ENCODE data around the gene IRF2BPL.
"Not testable (repeated sequence)": the region's sequence is repeated elsewhere in the genome, so short reads cannot be mapped to it uniquely, and the experiment has no call there.

IRF2BPL gene

DNA sequence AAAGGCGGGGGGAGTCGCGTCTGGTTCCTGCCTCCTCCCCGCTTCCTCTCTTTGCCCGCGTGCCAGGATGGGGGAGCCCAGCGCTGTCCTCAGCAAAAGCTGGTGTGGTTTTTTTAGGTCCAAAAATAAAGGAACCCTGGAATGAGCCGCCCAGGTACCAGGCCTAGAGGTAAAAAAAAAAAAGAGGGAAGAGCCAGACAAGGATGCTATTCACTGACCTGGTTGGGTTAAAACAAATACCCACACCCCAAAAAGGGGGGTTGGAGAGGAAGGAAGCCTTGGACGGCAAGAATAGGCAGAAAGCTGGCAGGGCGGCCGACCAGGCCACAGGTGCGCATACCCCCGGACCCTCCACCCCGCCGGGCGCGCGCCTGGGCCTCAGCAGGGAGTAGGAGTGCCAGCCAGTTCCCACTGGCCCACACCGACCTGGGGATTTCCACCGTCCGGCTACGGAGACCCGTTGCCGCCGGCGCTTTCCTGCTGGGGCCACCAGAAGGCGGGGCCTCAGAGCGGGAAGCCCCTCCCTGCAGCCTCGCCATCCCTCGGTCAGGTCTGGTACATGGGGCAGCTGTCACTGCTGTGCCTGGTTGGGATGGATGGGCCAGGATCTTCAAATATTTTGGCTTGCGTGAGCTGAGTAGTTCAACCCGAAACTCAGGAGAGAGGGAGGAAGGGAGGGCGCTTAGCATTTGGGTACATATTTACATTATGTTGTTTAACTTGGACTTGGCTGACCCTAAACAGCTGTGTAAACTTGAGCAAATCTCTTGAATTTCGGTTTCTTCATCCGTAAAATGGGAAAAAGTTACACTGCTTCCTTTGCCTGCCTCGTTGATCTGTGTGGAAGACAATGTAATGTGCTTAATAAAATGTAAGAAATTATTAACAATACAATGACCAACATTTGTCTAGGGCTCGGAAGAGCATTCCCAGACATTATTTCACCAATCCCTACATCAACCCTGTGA, 5.4 kb upstream of the IRF2BPL start:
- DNase-seq (ENCODE audit: low spot score): peak; percentile 74

DNA sequence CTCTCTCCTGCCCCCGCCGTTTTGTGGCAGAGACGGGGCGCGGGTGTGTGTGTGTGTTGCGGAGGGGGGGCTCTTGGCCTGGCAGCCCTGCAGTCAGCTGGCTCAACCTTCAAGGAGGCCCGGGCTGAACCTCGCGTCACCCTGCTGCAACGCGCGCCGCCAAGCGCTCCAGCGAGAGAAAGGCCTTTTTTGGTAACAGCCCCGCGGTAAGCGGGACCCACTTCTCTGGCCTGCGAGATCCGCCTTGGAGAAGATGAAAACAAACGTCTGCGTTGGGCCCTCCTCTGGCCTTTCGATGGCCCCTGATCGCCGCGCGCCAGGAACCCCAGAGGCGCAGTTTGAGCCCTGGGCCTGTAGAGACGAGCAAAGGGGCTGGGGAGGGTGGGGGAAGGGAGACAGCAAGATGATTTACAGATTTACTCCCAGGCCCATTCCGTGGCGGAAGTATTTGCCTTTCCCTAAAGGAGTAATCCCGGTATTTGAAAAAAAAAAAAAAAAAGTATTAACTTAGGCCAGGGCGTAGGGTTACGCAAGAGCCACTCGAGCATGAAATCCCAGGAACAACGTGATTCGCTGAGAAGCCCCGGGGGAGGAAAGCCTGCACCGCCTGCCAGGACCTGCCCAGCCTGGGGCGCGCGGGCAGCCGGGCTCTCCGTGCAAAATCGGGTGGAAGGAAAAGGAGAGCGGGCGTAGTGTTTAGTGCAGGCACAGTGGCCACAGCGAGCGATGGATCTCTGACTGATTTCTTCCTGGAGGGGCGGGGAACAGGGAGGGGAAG, 4.5 kb upstream of the IRF2BPL start:
- peak; percentile 77 for DNase-seq (ENCODE audit: low spot score)

DNA sequence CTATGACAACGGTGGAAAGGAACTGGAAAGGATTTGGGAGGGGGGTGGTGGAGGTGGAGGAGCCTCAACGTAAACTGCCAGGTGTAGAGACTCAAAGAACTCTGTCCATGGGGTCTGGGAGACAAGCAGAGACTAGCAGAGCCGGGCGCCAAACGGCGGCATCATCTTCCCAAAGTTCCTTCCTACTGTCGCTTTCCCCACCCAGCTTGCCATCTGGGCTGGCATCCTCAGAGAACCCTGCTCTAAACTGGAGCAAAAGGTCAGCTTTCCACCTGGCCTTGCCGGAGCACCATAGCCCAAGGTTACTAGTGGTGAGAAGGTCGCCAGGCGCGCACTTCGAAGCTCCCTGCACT, 4.0 kb upstream of the IRF2BPL start:
- DNase-seq (ENCODE audit: low spot score): no peak

- DNase-seq (ENCODE audit: low spot score): no peak
Measured at GRCh38 chr14:77031759-77032490, 3.4 kb upstream of the IRF2BPL start.

DNA sequence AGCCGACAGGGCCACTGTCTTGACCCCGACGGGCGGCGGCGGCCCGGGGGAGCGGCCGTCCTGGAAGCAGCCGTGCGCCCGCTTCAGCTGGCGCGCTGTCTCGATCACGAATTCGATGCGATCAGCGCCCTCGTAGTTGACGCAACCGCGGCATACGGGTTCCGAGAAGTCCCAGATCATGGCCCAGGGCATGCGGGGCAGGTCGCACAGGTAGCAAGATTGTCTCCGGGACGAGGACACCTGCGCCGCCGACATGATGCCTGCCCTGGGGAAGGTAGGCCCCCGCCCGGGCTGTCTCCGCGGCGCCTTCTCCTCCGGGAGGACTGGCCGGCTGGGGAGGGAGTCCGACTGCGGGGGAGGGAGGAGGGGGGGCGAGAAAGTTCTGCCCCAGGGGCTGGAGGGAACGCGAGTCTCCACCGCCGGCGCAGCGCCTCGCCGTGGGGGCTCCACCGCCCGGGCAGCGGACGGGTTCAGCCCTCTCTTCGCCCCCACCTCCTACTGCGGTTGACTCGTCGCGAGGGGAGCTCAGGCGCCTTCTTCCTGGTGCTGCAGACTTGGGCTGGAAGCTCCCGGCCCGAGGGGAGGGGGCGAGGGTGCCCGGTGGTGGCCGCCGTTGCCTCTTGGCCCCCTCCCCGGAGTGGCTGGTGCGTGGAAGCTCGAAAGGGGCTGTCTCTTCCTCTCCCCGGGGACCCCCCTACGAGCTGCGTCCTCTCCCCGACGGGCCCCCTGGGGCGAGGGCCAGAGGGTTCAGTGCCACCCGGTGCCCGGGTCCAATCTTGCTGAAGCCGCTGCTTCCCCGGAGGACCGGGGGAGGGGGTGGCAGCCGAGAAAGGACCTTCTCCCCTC, 747 bp downstream of the IRF2BPL start:
- DNase-seq (ENCODE audit: low spot score): peak; percentile 67

DNA sequence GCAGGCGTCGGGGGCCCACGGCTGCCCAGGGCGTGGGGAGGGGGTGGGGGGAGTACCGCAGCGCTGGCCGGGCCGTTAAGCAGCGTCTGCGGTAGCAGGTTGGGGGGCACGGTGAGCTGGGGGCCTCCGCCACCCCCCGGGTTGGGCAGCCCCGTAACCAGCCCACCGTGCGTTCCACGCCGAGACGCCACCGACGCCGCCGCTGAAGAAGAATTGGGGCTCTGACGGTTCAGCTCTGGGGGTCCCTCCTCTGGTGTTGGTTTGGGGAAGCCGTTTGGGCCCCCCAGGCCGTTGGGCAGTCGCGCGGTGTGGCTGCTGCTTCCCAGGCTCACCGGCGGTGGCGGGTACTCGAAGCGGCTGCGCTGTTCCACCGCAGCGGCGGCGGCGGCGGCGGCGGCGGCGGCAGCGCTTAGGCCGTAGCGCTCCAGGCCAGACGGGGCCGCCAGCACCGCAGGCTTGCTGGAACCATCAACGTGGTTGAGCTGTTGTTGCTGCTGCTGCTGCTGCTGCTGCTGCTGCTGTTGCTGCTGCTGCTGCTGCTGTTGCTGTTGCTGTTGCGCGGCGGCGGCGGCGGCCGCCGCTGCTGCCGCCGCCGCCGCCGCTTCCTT, 1.5 kb downstream of the IRF2BPL start:
- DNase-seq (ENCODE audit: low spot score): peak; percentile 50

GRCh38 chr14:77026166-77026929, 2.2 kb downstream of the IRF2BPL start:
- DNase-seq (ENCODE audit: low spot score): no peak

DNA sequence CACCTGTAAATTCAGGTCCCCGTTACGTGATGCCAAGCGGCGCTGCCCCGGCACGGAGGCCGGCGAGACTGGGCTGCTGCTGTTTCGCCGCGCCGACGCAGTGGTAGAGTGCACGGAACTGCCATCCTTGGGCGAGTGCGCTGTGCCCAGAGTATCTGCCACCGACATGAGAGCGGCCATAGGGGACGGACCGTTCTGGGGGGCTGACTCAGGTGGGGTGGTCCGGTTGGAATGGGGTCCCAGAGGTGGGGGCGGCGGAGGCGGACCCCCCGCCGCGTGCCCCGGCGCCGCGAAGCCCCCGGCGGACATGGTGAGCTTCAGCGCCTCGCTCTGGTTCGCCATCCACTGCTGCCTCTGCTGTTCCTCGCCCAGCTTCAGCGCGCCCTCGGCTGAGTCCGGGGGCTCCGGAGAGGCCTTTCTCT, 2.8 kb downstream of the IRF2BPL start:
- no peak for DNase-seq (ENCODE audit: low spot score)

- peak; percentile 75 for DNase-seq (ENCODE audit: low spot score)
Measured at GRCh38 chr14:77024171-77024691, 4.3 kb downstream of the IRF2BPL start.

GRCh38 chr14:77023001-77023996, 5.2 kb downstream of the IRF2BPL start:
- no peak for DNase-seq (ENCODE audit: low spot score)

DNA sequence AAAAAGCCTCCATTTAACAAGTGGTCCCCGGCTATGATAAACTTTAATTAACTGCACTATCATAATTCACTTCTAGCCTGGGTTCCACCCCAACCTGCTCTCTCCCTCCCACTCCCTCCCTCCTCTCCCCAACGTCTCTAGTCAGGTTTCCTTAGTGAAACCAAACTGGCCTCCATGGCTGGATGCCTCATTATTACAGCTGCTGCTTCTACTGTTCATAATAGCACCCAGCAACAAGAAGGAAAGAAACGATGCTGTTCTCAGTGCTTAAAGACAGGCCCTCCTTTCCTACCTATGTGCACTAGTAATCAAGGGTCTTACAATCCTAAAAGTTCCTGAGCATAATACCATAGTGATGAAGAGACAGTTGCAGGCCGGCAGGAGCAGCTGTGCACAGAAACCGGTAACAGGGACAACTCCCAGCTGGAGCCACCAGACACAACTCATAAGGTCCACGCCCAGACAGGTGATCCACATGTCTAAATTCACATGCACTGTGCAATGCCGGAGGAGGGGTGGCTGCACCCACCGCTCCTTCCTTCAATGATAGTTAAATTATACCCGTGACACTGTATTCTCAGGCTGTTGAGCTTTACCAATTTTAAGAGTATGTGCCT, 6.2 kb downstream of the IRF2BPL start:
- DNase-seq (ENCODE audit: low spot score): no peak

DNA sequence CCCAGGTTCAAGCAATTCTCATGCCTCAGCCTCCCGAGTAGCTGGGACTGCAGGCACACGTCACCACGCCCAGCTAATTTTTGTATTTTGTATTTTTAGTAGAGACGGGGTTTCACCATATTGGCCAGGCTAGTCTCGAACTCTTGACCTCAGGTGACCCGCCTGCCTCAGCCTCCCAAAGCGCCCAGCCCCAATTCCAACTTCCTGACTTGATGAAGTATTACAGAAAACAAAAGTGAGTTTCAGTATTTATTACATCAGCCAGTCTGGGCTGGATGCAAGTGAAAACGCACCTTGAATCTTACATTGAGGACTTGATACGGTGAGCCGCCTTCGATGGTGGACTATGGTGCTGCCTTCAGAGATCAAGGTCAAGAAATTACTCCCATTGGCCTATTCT, 7.1 kb downstream of the IRF2BPL start:
- DNase-seq (ENCODE audit: low spot score): not testable (repeated sequence)

- DNase-seq (ENCODE audit: low spot score): no peak
Measured at GRCh38 chr14:77018785-77019184, 9.7 kb downstream of the IRF2BPL start.

DNA sequence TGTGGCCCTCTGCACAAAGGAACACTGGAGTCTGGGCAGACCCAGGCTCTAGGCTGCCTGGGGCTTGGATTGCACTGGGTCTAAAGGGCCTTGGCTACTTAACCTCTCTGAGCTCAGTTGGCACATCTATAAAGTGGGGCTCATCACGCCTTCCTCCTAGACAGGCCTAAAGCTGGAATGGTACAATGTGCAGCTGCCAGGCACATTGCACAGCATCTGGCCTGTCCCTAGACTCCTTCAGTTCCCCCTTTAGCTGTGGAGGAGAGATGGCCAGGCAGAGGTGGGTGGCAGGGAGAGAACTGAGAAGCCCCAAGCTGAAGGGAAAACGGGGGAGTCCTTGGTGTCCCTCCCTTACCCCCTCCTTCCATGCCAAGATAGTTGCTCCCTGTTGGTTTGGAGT, 10.8 kb downstream of the IRF2BPL start:
- no peak for DNase-seq (ENCODE audit: low spot score)

GRCh38 chr14:77014734-77015133, 13.8 kb downstream of the IRF2BPL start:
- no peak for DNase-seq (ENCODE audit: low spot score)

DNA sequence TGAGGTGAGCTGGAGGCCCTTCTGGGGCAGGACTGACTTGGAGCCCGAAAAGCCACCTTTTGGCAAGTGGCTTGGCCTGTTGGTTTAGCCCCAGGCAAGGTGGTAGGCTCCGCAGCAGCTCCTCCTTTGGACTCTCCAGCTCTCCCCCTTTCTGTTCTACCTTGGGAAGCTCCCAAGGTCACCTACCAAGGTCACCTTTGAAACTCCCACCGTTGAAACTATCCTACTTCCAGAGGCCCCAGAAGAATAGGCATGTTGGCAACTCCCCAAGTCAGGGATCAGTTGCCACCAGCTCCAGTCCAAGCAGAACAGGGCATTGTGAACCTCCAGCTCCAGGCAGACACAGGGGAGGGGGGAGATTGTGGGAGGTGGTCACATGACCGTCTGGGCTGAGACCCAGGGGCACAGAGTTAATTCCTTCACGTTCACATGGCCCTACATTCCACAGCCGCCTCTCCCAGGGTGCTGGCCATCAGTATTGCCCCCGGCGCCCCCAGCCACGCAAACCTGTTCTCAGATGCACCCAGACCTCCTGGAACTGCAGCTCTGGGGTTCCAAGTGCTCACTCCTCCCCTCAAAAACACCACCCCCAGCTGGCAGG, 14.4 kb downstream of the IRF2BPL start:
- DNase-seq (ENCODE audit: low spot score): no peak

DNA sequence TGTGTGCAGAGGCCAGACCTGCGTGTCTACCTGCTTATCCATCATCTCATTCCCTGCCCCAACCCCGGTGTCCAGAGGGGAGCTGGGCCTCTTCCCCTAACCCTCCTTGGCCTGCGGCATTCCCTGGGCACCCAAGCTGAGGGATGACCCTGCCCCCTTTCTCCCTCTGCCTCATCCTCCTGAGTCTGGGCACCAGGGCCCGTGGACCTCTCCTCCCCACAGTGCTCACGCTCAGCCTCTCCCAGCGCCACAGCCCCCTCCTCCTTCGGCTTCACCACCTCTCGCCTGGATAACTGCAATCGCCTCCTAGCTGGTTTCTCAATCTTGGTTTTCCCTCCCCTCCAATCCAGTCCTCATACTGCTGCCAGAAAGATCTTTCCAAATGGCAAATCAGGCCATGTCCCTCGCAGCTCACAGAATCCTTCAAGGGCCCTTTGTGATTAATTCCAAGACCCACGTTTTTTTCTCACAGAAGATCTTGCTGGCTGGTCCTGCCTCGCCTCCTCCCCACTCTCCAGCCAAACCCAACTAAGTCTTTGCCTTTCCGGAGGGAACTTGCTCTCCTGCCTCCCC, 16.2 kb downstream of the IRF2BPL start:
- no peak for DNase-seq (ENCODE audit: low spot score)

DNA sequence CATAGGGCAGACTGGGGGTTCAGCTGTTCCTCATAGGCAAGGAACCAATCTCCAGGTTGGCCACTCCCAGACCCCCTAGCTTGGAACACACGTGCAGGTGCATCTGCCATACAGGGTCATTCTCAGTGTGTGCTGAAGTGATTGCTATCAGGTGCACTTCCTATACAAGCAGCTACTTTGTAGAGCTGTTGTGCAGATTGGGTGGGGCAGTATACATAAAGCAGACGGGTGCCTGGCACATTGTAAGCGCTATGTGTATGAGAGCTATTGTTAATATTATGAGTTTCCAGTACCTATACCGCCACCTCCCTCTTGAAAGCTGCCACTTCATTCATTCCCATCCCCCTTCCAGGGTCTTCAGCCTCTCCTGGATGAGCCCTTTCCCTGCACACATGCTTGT, 17.3 kb downstream of the IRF2BPL start:
- DNase-seq (ENCODE audit: low spot score): no peak
